GM21717 (cell line): Measurements from ENCODE around the gene TNFAIP8L3.

ENCODE experiments used
- ATAC-seq: cut with Tn5 transposase; IDR thresholded peaks from one replicate; pipeline ENCODE4 v1.9.1; 2021; ENCODE audit warnings: mild to moderate bottlenecking, moderate library complexity; ENCODE audit not compliant: unreplicated experiment

TNFAIP8L3 gene

DNA sequence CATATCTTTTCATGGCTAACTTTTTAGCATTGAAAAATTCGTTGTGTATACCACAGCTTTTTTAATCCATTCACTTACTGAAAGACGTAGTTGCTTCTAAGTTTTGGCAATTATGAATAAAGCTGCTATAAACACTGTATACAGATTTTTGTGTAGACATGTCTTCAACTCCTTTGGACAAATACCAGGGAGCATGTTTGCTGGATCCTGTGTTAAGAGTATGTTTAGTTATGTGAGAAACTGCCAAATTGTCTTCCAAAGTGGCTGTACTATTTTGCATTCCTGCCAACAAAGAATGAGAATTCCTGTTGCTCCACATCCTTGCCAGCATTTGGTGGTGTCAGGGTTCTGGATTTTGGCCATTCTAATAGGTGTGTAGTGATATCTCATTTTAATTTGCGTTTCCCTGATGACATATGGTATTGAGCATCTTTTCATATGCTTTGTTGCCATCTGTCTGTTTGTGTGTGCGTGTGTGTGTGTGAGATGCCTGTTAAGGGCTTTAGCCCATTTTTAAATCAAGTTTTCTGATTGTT lies 87.5 kb downstream of the TNFAIP8L3 start:
- no peak for ATAC-seq
